GM12875 (cell line): ENCODE results near the gene PDE9A.

Experiments
- H3K4me3 ChIP-seq: one replicate; pipeline ENCODE4 v1.5.1; 2011; ENCODE audit warnings: low read depth, low read length, control low read depth
- TF ChIP-seq, protein P1 (sequence below): IDR thresholded peaks from 2 replicates; pipeline ENCODE4 v1.5.1; 2011; ENCODE audit warnings: low read depth, mild to moderate bottlenecking, control low read depth, inconsistent platforms, low read length, moderate library complexity, borderline replicate concordance; ENCODE audit not compliant: insufficient read depth

The PDE9A gene

DNA sequence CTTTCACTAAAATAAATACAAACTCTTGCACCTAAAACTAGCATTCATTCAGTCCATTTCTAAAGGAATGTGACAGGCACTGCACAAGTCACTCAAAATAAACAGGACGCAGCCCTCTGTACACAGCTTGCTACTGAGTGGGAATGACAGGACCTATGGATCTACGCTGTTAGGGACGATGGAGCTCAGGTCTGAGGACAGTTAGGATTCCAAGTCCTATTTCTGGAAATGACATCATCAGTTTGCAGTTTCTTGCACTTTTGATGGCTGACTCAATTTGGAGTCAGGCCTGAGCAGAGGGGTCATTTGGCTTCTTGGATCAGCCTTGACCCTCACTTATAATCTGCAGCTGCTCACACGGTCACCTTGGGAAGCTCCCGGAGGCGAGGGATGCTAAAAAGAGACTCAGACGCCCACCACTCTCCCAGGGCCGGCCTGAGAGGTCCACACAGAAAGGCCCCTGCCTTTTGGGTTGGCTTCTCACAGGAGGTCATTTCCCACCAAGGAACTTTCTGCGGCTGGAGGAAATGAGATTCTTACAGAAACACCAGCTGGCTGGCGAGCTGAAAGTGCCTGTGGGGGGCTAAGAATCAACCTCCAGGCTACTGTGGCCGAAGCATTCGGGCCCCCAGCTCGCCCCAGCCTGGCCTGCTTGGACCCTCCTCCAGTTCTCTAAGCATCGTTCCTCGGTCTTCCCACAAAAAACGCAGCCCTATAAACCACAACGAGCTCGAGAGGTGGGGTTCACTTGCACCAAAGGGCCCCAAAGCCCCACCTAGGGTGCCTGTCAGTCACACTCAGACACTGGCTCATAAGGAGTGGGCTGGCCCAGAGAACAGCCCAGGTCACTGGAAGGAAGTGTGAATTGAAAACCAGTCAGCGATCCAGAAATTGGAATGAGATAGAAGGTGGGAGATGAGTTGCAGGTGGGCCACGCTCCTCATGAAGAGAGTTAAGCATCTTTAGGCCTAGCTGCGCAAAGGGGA, 8.9 kb upstream of the PDE9A start:
- no peak overlapping the region for H3K4me3 ChIP-seq
- TF ChIP-seq, protein P1, sequence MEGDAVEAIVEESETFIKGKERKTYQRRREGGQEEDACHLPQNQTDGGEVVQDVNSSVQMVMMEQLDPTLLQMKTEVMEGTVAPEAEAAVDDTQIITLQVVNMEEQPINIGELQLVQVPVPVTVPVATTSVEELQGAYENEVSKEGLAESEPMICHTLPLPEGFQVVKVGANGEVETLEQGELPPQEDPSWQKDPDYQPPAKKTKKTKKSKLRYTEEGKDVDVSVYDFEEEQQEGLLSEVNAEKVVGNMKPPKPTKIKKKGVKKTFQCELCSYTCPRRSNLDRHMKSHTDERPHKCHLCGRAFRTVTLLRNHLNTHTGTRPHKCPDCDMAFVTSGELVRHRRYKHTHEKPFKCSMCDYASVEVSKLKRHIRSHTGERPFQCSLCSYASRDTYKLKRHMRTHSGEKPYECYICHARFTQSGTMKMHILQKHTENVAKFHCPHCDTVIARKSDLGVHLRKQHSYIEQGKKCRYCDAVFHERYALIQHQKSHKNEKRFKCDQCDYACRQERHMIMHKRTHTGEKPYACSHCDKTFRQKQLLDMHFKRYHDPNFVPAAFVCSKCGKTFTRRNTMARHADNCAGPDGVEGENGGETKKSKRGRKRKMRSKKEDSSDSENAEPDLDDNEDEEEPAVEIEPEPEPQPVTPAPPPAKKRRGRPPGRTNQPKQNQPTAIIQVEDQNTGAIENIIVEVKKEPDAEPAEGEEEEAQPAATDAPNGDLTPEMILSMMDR, result no peak

GRCh38 chr21:42645211-42646075, 8.0 kb upstream of the PDE9A start:
- H3K4me3 ChIP-seq, result no peak overlapping the region
- TF ChIP-seq, protein P1, result no peak

DNA sequence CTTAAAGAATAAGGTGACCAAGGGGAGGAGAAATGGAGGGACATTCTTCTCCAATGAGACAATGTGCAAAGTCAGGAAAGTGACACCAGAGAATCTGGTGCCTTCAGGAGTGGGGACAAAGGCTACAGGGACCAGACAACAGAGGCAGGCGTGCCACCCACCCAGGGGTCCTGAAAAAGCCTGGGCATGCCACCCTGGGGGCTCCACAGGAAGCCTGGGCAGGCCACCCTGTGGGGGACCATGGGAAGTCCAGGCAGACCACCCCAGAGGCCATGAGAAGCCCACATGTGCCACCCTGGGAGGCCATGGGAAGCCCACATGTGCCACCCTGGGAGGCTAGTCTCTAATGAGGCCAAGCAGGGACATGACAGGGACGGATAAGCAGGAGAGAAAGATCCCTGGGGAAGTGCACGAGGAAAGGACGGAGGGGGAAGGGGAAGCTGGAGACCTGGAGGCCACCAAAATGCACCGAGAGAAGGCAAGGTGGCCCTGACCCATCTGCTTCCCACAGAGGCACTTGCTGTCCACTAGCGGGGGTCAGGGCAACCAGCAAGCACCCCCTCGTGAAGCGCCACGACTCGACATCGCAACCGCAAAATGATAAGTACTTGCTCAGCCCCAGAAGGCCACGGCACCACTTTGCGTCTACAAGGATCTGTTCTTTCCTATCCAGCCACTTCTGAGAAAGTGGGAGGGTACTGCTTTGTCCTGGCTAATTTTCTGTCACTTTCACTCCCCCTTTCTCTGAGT, 7.2 kb upstream of the PDE9A start:
- H3K4me3 ChIP-seq, result no peak overlapping the region
- TF ChIP-seq, protein P1, result no peak

GRCh38 chr21:42646836-42647235, 6.6 kb upstream of the PDE9A start:
- no peak overlapping the region for H3K4me3 ChIP-seq
- TF ChIP-seq, protein P1, result no peak

DNA sequence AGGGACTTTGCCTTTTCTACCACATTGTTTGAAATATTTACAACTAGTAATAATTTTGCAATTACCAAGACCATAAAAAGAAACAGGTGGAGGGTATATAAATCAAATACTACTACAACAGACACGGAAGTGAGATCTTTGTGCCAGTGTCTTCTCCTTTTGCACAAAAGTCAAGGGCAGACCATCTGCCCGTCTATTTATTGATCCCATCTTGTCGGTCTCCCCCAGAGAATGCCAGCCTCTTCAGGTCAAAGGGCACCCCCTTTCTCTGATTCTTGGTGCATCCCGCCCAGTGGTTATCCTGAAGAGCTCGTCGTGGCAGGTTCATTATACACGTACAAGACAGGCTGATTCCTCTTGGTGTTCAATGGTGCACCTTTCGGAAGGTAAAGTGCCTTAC, 4.8 kb upstream of the PDE9A start:
- TF ChIP-seq, protein P1, result no peak
- H3K4me3 ChIP-seq, result no peak overlapping the region

DNA sequence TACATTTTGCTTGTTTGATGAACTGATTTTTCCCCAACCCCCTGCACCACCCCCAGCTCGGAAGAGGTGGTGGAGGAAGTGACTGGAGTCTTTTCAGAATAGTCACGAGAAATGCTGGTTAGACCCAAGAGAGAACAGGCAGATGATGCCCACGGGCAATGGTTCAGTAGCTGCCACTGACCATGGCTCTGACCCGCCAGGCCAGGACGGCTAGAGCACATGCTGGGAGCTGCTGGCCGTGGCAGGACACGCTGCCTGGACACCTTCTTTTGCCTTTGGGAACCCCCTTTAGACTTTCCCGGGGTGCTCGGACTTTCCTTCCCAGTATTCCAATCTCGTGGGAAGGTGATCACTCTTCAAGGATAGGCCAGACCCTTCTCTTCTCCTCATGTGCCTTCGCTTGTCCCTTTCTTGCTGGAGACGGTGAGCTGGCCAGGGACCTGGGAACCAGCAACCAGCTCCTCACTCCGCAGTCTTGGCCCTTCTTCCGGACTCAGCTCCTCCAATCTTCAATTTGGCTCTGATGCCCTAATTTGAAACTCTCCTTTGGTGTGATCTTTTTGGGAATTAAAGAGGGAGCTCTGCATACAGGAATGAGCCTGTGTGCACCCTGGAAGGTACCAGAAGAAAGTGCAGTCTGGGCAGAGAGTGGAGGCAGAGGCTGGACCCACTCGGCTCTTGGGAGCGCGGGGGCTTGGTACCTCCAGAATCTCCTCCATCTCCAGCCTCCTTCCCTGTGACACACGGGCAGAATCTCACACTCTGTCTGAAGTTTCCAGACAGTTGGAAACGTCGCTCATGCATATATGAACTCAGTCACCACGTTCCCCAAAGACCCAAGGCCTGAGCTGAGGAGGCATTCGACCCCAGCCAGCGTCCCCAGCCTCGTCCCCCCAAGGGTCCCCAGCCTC, 4.0 kb upstream of the PDE9A start:
- TF ChIP-seq, protein P1, result no peak

More for the DNA sequence above, 4.0 kb upstream of the PDE9A start:
- H3K4me3 ChIP-seq, result no peak overlapping the region
